GM21447 (cell line): ENCODE data around the gene NFIA.
"Not testable (repeated sequence)": the region's sequence is repeated elsewhere in the genome, so short reads cannot be mapped to it uniquely, and the experiment has no call there.

Source experiments
- ATAC-seq: cut with Tn5 transposase; IDR thresholded peaks from one replicate; pipeline ENCODE4 v1.9.1; 2021; ENCODE audit not compliant: unreplicated experiment

The NFIA gene

GRCh38 chr1:61265665-61266064, 183.3 kb downstream of the NFIA start:
- no peak for ATAC-seq

DNA sequence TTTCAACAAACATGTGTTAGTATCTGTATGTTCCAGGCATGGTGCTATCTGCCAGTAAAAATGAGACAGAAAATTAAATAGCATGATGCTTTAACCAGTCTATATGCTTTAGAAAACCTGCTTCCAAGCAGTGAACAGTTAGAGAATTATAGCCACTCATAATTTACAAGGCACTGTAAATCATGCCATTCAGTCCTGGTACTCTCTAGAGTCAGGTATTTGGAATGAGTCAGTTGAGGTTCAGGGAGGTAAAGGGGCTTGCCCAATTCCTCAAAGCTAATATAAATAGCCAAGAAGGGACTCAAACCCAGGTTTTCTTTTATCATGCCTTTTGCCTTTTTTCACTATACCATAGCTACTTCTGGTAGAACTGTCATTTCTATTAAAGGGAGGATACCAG, 184.4 kb downstream of the NFIA start:
- no peak for ATAC-seq

DNA sequence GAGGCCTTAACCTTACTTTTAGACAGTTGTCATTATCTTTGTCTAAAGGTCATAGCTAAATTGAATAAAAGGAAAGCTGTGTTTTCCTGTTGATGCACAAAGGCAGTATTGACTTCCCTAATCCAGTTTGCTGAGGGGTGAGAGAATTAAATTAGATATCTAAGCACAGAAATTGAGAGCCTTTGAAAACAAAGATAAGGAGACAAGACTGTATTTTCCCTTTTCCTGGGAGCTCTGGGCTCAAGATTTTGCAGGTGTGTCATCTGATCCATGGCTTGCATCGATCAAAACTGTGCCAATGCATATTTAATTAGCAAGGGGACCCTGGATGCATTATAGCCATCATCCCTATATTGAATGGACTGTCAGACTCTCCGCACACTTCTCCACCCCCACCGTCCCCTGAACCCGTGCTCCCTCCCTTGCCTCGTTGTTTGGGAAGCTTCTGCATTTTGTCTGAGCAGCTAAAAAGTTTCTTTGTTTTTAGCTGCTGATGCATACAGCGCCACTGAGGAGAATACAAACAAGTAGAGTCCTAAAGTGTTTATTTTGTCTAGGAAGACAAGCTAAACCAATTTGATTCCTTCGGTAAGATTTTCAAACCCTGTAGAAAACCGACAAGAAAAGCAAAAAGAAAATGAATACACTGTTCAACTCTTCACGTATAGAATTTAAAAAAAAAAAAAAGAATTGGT, 186.3 kb downstream of the NFIA start:
- ATAC-seq, result no peak

DNA sequence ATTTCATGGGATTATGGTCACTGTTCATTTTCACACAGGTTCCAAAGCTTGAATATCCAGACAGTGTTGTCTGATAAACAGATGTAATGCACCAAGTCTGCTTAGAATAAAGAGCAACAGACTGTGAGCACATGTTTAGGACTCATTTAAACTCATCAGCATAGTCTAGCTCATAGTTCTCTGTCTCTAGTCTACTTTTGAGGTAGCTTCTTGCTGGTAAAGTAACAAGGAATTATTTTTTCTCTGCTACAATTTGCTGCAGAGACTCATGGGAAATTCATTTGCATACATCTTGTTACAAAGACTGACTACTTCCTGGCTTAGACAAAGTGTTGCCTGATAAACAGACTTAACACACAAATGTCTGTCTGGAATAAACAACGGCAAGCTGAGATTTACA, 187.2 kb downstream of the NFIA start:
- ATAC-seq, result no peak

- no peak for ATAC-seq
Measured at GRCh38 chr1:61270107-61270506, 187.7 kb downstream of the NFIA start.

DNA sequence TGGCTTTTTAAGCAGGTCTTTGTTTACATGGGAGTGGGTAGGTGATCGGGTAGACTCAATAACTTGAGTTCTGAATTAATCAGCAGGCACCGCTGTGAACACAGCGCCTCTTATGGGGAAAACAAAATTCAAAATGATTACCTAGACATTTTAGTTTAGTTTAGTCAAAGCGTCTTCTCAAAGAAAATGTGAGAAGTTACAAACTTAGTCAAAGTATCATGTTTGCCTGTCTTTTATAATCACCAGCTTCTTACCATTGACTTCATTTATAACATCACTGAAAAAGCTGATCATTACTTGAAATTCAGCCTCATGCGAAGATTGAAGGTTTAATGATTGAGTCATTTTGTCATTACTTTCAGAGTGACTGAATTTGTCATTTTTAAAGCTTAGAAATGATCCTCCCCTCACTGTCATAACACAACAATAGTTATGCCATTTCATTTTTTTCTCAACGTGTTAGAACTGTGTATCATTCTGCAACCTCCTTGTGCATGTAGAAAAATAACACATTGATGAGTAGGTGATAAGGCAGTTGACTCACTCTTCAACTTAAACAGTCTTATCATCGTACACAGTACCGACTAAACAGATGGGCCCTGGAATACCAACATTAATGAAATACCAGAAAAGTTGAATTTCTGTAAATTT, 188.5 kb downstream of the NFIA start:
- no peak for ATAC-seq

- ATAC-seq, result no peak
Measured at GRCh38 chr1:61271412-61271789, 189.0 kb downstream of the NFIA start.

DNA sequence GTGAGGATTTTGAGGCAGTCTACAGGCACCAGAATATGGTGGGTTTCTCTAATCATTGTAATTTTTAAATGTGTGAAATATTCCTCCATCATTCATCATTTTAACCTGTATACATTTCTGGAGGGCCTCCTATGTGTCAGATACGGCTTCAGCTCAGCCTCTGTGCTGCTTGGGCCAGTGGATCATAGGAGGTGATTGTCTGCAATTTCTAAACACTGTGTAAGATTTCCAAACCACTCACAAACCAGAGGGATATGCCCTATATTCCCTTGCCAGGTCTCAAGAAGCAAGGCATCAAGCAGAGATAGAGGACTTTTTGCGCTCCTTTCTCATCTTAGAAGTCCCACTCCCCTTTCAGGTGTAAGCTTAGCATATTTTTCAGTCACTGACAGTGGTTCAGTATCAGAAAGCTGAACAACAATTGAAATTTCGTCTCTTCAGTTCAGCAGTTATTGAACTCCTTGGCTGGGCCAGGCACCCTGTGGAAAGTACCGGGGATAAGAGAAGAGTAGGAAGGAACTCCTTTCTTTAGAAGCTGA, 190.9 kb downstream of the NFIA start:
- no peak for ATAC-seq

- ATAC-seq, result no peak
Measured at GRCh38 chr1:61273861-61274260, 191.5 kb downstream of the NFIA start.

DNA sequence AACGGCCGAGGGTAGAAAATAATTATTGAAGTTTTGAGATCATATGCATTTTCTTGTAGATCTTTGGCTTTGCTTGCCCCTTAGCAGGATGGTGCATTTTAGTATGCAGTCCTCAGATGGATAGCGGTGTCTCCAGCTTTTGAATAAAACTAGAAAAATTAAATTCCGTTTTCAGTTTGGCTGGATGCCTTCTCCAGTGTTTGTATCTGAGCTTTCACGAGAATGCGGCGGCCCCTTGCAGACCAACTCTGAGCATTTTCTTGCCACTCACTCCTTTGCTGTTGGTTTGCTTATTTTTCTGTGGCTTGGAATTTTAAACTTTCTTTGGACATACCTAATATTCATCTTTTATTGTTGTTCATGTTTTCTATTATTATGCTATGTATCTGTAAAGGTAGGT, 192.6 kb downstream of the NFIA start:
- no peak for ATAC-seq

DNA sequence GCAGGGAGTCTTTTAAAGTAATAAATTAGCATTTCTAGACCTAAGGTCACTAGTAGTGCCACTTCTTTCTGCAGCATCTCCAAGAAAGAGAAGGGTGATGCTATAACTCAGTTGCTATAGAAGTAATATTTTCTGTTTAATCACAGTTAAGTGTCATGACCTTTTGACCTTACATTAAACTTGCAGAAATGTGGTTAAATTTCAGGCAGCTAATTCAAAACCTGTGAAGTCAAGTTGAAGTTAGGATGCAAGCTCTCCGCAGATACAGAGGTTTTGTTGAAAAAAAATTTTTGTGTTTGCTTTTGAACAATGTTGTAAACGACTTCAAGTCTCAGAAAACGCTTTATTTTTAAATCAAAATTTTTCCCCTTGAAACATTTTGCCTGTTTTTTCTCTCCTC, 193.9 kb downstream of the NFIA start:
- ATAC-seq, result no peak

- ATAC-seq, result no peak
Measured at GRCh38 chr1:61277121-61277690, 194.8 kb downstream of the NFIA start.

- not testable (repeated sequence) for ATAC-seq
Measured at GRCh38 chr1:61278503-61278902, 196.1 kb downstream of the NFIA start.

- ATAC-seq, result no peak
Measured at GRCh38 chr1:61278966-61279365, 196.6 kb downstream of the NFIA start.

DNA sequence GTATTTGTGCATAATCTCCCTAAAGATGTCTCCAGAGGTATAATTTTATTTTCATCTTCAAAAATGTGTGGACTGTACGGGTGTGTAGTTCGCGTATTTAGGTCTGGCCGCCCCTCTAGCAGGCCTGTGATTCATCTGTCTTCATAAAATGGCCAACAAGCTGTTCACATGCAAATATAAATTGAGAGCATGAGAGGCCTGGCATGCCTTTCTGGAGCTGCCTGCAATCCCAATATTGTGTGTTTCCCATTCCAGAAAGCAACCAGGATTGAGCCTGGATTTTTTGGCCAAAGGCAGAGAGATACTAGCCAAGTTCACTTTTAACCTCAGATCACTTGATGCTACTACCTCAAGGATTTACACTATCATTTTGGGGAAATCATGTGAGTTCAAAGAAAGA, 197.2 kb downstream of the NFIA start:
- no peak for ATAC-seq

GRCh38 chr1:61280452-61280851, 198.1 kb downstream of the NFIA start:
- no peak for ATAC-seq

GRCh38 chr1:61282387-61282786, 200.0 kb downstream of the NFIA start:
- no peak for ATAC-seq

DNA sequence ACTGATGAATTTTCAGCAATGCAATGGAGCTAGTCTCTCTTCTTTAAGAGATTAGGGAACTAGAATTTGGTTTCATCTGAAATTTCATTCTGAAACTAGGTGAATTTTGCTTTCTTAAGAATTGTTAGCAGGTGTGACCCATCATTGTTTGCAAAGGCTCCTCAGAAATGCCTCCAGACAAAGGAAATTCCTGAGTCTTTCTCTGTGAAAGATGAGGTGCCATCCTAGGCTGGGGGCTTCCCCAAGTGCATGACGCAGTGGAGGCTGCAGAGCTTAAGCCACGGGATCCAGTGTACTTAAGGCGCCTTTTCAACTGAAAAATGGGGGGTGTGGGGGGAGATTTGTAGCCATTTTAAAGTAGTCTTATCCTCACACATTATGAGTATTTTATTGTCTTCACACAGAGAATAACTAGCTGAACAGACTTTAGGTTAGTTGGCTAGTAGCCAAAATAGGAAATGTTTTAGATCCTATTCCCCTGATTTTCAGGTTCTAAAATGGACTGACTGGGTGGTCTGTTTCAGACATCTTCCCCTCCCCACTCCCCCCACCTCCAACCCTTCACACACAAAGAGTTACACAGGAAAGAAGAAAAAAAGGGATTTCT, 202.0 kb downstream of the NFIA start:
- no peak for ATAC-seq

- ATAC-seq, result no peak
Measured at GRCh38 chr1:61284936-61285335, 202.6 kb downstream of the NFIA start.

DNA sequence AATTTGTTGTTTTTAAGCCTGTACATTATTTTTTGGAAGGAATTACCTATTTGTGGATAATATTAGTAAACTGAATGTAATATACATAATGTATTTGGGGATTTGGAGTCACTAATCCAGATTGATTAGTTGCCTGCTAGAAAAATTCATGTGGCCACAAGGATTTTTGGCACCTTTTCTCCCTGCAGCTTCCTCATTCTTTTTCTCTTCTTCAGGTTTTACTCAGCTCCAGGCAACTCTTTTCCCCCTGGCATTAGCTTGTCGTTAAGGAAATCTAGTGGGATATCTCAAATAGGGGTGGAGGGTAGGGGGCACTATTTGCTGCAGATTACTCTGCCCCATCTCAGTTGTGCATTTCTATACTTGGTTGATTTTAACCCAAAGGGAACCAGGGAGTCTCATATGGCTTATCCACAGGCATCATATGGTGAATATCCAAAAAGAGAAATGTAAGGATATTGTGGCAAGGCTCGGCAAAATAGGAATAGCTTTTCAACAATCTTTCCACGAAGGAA, 203.1 kb downstream of the NFIA start:
- no peak for ATAC-seq

DNA sequence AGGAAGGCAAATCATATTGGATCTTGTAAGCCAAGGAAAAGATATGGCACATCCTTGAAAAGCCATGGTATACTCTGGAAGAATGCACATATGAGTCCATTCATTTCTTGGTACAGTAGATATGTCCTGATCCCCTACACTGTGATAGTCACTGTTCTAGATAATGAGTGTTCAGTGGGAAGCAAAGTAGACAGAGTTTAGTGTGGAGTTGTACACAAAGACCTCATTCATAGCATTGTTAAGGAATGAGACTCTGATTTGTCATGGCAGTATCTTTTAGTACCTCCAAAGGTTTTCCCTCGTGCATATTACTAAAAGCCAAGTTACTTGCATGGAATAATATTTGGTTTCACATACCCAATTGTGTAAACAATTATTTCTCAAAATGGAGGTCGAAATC, 204.7 kb downstream of the NFIA start:
- ATAC-seq, result no peak

- ATAC-seq, result no peak
Measured at GRCh38 chr1:61287734-61288133, 205.4 kb downstream of the NFIA start.
